Umbilical cord (tissue), 2 donors: Measurements from ENCODE around the gene KIAA1217. TPM values are rescaled to one million over a fixed set of nuclear protein-coding genes. Genes with fewer than 3 reads are reported as not detected.
"Not testable (repeated sequence)": the region's sequence is repeated elsewhere in the genome, so short reads cannot be mapped to it uniquely, and the experiment has no call there.

Experiments used
- DNase-seq: peaks from one replicate; pipeline ENCODE4 v3.0.0-alpha.2; 2015; ENCODE audit warnings: low spot score
- total RNA-seq: library from RNA; depleted of rRNA; stranded (reverse); fragments of >200 nt; gene quantifications from one replicate; pipeline ENCODE4 v1.2.3, GENCODE V29; 2014; ENCODE audit warnings: low replicate concordance; ENCODE audit not compliant: insufficient read depth

The KIAA1217 gene
- total RNA-seq, 1 donor from 2014 or later: 32.0 TPM

DNA sequence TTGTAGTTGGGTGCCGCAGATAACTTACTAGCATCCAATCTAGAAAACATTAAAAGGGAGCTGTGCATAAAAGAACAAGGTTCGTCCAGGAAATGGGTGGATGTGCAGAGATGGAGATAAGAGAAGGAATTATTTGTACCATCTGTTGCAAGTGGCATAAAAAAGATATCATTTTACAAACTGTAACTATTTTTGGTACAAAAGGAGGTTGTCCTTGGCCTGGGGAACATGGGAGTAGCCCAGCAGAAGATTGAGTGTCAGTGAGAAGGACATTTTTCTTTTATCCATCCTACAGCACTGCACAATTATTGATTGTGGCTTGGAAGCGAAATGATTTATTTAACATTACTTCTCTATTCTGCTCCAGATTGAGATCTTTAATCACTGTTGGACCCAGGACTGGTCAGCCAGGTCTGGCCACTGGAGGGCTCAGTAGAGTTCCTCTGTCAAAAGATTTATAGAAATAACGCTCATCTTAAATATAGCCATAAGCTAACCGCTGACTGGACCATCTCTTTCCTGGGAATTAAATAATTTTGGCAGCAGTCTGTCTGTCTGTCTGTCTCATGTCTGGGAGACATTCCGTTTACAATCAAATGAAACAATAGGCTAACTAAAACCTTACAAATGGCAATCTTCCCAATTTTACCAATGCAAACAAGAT, 254.1 kb downstream of the KIAA1217 start:
- no peak for DNase-seq

DNA sequence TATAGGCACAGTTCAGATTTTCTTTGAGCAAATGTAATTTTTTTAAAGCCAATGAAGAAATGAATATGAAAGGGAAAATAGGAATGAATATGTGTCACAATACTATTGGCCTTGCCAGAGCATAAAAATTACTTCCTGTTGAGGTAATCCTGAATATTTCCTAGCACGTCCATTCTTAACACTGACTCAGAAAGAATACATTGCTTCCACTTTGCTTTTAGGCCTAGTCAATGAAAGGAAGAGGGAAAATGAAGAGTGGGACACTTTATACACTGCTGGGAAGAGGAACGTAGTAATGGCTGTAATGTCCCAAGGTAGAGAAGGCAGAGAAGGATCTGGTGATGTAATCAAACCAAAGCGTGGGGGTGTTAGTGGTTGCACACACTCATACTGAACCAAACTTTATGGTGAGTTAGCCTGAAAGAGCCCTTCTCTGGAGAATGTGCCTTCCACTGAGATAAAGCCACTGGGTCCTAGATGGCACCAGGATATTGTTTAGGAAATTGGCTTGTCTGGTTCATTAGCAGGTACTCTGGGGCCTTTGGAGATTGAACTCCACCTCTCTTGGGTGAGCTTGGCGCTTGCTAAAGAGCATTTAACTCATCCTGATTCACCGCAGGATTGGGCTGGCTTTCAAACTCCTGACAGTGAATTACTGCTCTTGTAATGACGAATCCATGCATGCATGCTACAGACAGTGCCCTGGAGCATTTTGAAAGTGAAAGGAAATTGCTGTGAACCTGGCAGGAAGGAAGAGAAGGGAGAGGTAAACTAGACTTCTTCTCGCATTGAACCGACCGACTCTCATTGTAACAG, 254.9 kb downstream of the KIAA1217 start:
- DNase-seq: peak; percentile 76

DNA sequence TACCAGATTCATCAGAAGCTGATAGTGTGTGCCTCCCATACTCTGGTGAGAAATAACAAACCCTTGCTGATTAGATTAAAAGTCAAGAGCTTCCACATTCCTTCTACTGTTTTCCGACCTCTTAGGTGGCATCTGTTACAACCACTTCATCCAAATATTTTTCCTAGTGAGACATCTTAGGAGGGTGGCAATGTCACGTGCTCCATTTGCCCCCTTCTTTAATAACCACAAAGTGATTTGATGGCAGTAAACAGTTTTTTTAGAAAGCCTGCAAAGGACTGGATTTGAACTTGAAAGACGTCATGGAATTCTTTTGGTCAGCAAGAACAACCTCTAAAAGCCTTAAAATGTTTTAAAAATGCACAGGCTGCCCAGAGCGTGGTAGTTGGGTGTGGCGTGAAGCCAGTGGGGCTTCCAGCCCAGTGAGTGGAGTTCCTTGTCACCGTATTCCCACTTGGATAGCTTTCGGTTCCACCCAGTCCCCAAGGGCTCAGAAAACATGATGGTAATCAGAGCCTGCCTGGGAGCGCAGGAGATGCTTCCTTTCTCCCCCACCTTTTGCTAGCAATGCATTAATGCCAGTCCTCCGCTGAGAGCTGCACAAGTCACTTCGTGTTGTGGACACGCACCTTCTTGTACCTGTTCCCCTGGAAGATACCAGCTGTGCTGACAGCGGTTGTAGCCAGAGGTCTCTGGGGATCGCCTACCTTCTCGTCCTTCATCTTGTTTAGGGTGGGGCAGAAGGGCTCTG, 256.4 kb downstream of the KIAA1217 start:
- DNase-seq: peak; percentile 69

DNA sequence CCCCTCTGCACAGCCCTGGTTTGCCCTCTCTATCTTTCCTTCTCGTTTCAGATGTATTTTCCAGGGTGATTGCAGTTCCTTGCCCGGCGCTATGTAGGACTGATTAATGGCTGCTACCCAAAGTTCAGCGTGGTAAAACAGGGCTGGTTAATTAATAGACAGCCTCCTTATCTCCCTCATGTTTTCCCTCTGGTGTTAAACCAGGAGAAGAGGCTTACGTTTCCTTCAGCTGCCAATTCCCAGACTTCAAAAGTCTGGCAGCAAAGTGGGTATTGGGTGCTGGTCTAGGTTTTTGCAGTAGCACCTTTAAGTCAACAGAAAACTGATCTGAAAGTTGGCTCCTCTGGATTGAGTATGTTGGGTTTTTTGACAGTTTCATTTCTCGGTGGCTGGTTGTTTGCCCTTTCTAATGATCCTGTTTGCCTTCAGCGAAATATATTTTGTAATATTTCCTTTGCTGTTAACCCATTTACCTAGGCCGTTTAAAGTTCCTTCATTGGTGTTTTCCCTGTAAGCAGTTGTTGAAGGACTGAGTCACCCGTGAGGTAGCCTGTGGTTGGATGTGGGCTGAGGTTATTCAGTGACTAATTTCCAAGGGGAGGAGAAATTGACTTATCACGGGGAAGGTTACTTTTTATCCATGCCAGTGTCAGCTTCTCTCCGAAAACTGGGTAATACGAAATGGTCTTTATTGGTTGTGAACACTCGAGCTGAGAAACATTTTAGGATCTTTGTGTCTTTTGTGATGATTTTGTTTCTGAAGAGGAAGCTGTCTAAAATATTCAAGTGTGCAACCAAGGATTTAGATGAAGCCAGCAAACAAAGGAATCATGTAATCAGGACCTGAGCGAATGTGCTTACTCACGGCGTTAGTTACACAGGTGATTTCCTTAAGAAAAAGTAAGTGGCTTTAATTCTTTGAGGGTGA, 257.2 kb downstream of the KIAA1217 start:
- DNase-seq: peak; percentile 41

DNA sequence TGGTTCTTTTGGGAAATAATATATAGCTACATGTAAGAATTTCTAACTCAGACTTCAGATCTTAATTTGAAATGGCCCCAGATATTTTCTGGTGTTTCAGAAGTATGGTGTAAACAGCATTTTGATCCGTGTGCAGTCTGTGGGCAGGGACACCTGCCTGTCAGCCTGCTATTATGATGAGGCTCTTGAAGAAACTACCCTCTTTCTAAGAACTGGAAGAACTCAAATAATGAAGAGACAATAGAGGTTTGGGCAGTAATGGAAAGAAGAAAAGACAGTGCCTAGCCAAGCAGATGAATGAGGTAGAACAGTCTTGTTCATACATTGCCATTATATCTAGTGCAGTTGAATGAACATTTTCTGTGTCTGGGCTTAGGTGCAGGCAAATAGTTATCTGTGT, 258.2 kb downstream of the KIAA1217 start:
- DNase-seq: no peak

DNA sequence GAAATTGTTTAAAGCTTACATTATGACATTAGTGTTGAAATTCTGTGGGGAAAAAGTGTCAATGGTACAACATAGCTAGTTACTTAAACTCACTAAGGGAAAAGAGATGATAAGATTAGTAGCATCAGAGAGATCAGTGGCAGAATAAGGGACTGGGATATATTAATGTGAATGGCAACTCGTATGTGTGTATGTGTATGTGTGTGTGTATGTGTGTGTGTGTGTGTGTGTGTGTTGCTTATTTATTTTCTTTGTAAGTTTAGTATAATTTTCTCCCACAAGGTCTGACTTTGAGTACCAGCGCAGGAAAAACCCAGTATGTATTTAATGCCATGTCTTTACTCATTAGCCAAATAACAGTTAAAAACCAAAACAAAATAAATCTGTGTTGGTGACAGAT, 258.7 kb downstream of the KIAA1217 start:
- no peak for DNase-seq

DNA sequence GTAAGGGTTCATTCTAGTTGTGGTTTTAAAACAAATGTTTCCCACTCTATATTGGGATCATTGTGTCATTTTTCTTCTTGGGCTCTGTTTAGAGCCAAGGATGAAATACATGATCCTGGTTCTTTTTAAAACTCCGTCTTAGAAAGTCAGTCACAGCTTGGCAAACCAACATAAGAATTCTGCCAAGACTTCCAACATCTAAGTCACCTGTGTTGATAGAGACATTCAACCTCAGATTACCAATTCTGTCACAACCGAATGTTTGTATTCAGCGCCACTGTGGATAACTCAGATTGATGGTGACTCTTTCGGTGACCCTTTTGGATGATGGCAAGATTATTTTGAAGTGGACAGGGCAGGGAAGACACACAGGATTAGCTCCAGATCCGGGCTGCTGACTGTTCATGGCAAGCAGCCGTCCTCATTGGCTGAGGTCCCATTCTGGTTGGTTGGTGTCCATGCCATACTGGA, 259.4 kb downstream of the KIAA1217 start:
- DNase-seq: no peak

DNA sequence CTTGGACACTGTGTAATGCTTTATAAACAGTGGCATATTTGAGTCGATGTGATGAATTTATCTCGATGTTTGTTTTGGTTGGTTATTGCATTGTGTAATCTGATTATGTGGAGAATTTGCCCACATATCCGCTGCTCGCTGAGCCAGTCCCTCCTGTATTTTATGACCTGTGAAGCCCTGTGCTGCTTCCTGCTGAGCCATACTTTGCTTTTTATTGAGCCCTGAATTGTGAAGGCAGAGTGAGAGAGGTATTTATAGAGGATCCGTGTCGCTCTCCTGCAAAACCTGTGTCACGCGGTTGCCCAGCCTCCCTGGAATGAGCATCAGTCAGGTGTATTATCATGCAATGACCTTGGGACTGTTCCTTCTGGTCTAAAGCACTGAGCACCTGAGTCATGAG, 261.1 kb downstream of the KIAA1217 start:
- DNase-seq: no peak

DNA sequence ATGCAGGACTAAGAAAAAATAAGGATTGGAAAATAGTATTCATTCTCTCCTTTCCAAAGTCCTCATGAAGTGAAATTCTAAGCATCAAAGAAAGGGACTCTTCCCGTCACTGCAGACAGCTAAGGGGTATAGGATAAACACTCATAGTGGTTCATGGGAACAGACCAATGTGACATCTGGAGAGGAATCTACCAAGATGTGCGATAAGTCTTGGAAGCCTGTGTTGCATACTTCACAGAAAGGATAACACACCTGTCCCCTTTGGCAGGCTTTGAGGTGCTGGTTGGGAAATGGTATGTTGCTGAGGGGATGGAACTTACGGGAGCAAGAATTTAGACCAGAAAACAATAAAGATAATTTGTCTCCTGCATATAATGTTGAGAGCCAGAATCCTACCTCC, 266.7 kb downstream of the KIAA1217 start:
- no peak for DNase-seq

DNA sequence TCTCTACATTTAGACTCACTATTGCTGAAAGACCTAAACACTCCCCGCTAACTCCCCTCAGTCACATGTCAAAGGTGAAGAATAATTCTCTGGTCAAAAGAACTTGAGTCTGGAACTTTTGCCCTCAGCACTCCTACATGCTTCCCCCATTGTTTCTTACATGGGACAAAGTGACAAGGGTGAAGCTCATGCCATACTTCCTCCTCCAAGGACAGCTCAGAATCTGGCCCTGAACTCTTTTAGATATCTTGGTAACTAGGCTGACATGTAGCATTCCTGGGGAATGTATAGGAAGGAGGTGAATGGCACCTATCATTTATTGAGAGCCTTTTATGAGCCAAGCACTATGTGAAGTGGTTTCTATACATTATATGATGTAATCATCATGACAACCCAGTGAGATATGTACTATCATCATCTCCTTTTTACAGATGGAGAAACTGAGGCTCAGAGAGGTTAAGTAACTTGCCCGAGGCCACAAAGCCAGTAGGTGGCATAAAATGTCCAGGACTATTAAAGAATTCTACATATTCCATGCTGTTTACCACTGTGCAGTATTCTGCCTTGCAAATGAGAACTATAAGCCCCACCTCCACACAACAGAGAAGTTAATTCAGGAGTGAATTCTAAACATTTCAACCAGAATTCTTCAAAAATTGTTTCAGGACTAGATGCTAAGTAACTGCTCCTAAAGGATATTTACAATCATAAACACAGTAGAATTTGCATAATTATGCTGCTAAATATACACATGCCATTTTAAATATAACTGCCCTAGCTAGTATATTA, 268.2 kb downstream of the KIAA1217 start:
- DNase-seq: no peak

DNA sequence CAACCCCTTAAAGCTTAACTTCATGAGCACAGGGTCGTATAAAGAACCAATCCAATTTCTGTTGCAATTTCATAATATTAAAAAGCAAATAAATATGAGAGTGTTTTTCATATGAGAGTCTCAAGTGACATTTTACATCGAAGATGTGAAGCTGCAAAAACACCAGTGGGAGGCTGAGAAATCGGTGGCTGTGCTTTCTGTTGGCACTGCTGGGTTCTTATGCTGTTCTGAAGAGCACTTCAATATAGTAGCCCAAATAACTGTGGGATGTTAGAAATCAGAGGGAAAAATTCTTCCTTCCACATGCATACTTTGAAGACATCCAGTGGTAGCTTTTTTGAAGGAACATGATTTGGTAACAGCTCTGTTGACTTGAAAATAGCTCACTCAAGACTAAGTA, 269.0 kb downstream of the KIAA1217 start:
- DNase-seq: no peak

DNA sequence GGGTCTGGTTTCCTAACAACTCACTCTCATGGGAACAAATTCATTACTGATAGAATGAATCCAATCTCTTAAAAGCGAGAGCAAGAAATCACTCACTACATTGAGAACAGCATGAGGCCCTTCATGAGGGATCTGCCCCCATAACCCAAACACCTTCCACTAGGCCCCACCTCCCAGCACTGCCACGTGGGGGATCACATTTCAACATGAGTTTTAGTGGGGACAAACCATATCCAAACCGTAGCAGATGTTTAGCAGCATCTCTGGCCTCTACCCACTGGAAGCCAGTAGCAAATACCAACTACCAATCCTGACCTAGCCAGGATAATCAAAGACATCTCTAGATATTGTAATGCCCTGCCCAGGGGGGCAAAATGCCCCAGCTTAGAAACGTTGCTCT, 270.9 kb downstream of the KIAA1217 start:
- DNase-seq: no peak

DNA sequence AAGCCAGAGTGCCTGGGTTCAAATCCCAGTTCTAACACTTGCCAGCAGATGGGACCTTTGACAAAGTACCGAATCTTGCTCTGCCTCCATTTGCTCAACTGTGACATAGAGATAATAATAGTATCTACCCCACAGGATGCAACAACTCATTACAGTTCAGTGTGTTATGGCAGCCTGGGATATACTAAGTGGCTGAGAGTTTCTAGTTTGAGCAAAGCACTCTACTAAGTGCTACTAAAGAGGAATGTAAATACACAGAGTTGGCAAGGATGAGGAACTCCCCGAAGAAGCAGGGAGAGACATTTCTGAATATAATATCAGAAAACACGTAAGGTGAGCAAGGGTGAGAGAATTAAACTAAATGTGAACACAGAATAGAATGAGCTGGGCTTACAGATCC, 271.5 kb downstream of the KIAA1217 start:
- DNase-seq: no peak

DNA sequence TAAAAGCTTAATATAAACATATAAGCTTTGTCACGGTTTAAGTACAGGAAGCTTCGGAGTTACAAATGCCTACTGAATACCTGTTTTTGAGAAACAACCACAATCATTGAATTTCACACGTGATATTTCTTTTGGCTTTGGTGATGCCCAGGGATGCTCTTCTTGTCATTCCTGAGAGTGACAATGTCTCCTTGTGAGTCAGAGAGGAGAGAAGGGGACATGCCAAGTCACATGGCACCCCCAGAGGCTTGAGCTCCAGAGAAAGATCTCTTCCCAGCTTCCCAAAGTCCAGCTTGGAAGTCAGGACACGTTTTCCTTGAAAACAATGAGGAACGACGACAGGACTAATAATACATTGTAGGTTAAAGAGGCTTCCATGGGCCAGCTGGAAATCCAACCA, 272.3 kb downstream of the KIAA1217 start:
- DNase-seq: no peak

DNA sequence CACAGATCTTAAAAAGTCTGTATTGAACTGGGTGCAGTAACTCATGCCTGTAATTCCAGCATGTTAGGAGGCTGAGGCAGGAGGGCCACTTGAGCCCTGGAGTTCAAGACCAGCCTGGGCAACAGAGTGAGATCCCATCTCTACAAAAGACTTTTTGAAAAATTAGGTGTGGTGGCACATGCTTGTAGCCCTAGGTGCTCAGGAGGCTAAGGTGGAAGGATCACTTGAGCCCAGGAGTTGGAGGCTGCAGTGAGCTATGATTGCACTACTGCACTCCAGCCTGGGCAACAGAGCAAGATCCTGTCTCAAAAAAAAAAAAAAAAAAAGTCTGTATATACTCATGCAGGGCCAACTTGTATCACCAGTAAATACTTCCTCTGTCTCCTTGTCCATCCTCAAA, 273.8 kb downstream of the KIAA1217 start:
- DNase-seq: not testable (repeated sequence)

DNA sequence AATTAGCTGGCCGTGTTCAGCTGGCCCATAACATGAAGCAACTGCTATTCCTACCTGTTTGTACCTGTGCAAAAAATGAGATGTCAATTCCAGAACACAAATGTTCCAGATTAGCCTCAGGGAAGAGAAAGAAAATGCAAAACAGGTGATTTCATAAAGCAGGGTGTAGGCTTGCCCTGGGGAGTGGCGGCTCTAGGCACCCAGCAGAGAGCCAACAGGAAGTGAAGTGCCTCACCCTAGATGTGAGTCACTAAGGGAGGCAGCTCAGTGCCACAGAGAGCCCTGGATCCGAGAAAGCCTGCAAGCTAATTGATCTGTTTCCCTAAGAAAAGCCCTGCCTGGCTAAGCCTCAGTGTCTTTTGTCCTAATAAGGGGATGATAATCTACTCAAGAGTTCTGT, 274.8 kb downstream of the KIAA1217 start:
- peak; percentile 79 for DNase-seq

DNA sequence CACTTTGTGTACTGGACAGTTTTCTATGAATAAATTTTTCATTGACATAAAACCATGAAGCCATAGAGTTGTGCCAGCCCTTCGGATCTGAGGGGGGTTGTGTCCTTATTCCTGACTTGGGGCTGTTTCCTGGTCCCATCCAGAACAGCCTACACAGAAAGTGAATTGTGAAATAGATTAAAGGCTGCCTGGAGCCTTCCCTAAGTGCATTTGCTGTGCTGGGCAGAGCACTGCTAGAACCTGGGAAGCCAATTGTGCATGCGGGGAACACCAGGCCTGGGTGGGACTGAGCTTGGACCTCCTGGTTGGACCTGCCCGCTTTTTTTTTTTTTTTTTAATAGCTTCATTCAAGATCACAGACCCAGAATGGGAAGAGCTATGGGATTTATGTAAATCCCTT, 275.8 kb downstream of the KIAA1217 start:
- DNase-seq: no peak

DNA sequence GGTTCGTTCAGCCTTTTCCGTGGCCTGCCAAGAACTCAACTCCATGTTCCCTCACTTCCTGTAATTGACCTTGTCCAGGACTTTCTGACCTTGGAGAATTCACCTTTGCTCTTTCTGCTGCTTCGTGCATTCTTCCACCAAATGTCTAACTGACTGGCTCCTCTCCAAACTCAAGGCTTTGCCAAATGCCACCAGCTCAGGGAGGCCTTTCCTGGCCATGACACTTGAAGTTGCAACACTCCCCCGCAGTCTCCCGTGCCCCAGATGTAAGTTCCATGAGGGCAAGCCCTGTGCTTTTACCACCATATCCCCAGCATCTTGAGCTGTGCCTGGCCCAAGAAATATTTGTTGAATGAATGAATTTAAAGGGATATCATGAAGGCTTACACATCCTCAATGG, 276.4 kb downstream of the KIAA1217 start:
- DNase-seq: no peak

DNA sequence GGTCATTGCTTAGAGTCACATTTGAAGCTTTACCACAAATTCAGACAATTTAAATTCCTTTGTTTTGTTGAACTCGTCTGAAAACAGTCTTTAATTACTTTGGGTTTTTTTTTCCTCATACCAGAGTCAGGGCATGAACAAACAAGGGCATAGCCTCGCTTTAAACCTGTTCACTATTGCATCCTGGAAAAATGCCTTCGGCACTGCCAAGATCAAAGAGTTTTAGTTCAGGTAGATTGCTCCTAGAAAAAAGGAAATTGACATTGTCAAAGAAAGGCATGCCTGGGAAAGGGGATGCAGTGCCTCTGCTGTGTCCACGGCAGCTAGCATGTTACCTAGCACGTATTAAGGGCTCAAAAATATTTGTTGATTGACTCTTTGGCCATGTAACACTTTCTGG, 279.7 kb downstream of the KIAA1217 start:
- DNase-seq: peak; percentile 54

DNA sequence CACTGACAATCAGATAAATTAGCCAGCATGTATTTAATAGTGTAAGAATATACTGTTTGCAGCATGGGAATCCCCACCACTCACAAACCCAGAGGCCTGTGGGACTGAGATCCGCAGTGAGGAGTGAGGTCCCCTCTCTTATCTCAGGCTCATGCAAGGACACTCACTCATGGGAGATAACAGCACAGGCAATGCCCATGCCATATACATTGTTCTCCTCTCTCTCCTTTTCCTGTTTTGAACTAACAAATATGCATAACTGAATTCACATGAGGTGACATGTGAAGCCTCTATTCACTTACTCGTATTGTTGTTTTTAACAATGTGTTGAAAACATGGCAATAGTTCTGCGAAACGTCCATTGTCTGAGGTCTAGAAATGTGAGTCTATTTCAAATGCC, 284.2 kb downstream of the KIAA1217 start:
- DNase-seq: no peak

DNA sequence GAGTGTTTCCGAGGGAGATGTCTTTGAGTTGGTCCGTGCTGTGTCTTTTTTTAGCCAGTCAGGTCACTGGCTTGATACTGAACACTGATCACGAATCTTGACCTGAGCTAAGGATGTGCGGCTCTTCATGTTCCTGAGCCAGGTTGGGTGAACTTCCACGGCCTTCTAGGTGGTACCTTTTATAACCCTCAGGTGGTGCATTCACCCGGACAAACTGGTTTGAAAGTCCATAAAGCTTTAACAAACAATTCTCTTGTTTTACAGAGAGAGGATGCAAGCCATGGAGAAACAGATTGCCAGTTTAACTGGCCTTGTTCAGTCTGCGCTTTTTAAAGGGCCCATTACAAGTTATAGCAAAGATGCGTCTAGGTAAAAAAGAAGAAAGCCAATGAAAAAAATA, 285.3 kb downstream of the KIAA1217 start:
- DNase-seq: no peak
